K562 (cell line): Measurements from ENCODE around the gene FOXK2. TPM values are rescaled to one million over a fixed set of nuclear protein-coding genes. Genes with fewer than 3 reads are reported as not detected.

Source experiments
- BHLHE40 ChIP-seq: IDR thresholded peaks from 2 replicates; pipeline ENCODE4 v1.6.1; 2011; ENCODE audit warnings: low read length, improper control_type of control experiment
- CXXC5 ChIP-seq: fragments of 250-450 bp; sonication (Bioruptor Pico); IDR thresholded peaks from 2 replicates; pipeline ENCODE4 v1.8.0; 2022; ENCODE audit warnings: inconsistent platforms, mild to moderate bottlenecking, moderate library complexity
- HNRNPK ChIP-seq: fragments of 200-400 bp; formaldehyde crosslinking; IDR thresholded peaks from one replicate; pipeline ENCODE4 v1.6.1; 2018; ENCODE audit warnings: mild to moderate bottlenecking, low read depth, low read length; ENCODE audit not compliant: poor library complexity, severe bottlenecking
- HNRNPLL ChIP-seq: fragments of 200-400 bp; formaldehyde crosslinking; IDR thresholded peaks from 2 replicates; pipeline ENCODE4 v1.6.1; 2017; ENCODE audit warnings: low read length, low read depth, mild to moderate bottlenecking; ENCODE audit not compliant: poor library complexity, severe bottlenecking
- JUN ChIP-seq, 2 experiments: sonication (generic) in 1 of 2; formaldehyde crosslinking in 1 of 2; IDR thresholded peaks; 2 replicates each; pipeline versions ENCODE4 v1.6.1 to v1.8.0; 2012 to 2022; ENCODE audit warnings: borderline replicate concordance in 2 of 2, mild to moderate bottlenecking in 2 of 2, improper control_type of control experiment in 1 of 2, low read depth in 1 of 2, low read length in 1 of 2, missing genetic modification reagents in 1 of 2
- KLF1 ChIP-seq: fragments of 450-650 bp; IDR thresholded peaks from 2 replicates; pipeline ENCODE4 v1.6.1; 2016; ENCODE audit warnings: missing genetic modification characterization, missing compliant biosample characterization
- MCM2 ChIP-seq: fragments of 450-650 bp; IDR thresholded peaks from 2 replicates; pipeline ENCODE4 v1.6.1; 2017; ENCODE audit warnings: low read depth, mild to moderate bottlenecking
- NCOA4 ChIP-seq: fragments of 450-650 bp; IDR thresholded peaks from 2 replicates; pipeline ENCODE4 v1.6.1; 2018; ENCODE audit warnings: mild to moderate bottlenecking; ENCODE audit not compliant: partially characterized antibody
- POLR2B ChIP-seq: fragments of 450-650 bp; IDR thresholded peaks from 2 replicates; pipeline ENCODE4 v1.6.1; 2018; ENCODE audit warnings: low read depth; ENCODE audit not compliant: partially characterized antibody
- PTBP1 ChIP-seq: fragments of 200-400 bp; formaldehyde crosslinking; IDR thresholded peaks from 2 replicates; pipeline ENCODE4 v1.6.1; 2017; ENCODE audit warnings: low read depth, low read length
- PYGO2 ChIP-seq: fragments of 450-650 bp; IDR thresholded peaks from 2 replicates; pipeline ENCODE4 v1.6.1; 2016; ENCODE audit warnings: mild to moderate bottlenecking, missing genetic modification characterization, moderate library complexity, missing compliant biosample characterization
- RAD21 ChIP-seq, 2 experiments: fragments of 250-450 bp in 1 of 2; fragments of 450-650 bp in 1 of 2; sonication (Bioruptor Pico) in 1 of 2; formaldehyde crosslinking in 1 of 2; IDR thresholded peaks in 1 of 2; conservative IDR thresholded peaks in 1 of 2; 2 replicates each; pipeline versions ENCODE4 v1.4.0 to v1.8.0; 2020 to 2022; ENCODE audit warnings: mild to moderate bottlenecking in 2 of 2, moderate library complexity in 1 of 2
- RB1 ChIP-seq: fragments of 450-650 bp; IDR thresholded peaks from 2 replicates; pipeline ENCODE4 v1.6.1; 2017; ENCODE audit warnings: low read depth, mild to moderate bottlenecking
- RBM22 ChIP-seq: fragments of 200-400 bp; formaldehyde crosslinking; IDR thresholded peaks from 2 replicates; pipeline ENCODE4 v1.6.1; 2018; ENCODE audit warnings: low read length, low read depth; ENCODE audit not compliant: poor library complexity, severe bottlenecking
- RHOXF2B ChIP-seq: fragments of 250-450 bp; sonication (Bioruptor Pico); conservative IDR thresholded peaks from 2 replicates; pipeline ENCODE4 v1.5.1; 2021
- SMC3 ChIP-seq: conservative IDR thresholded peaks from 2 replicates; pipeline ENCODE4 v1.6.1; 2011; ENCODE audit warnings: low read depth, low read length, improper control_type of control experiment; ENCODE audit not compliant: insufficient read depth
- SP2 ChIP-seq: IDR thresholded peaks from 2 replicates; pipeline ENCODE4 v1.6.1; 2011; ENCODE audit warnings: mild to moderate bottlenecking, low read depth, low read length, moderate library complexity; ENCODE audit not compliant: poor library complexity, severe bottlenecking; ENCODE audit errors: extremely low read depth
- SREBF1 ChIP-seq: fragments of 150-350 bp; IDR thresholded peaks from 2 replicates; pipeline ENCODE4 v1.6.1; 2014; ENCODE audit warnings: antibody characterized with exemption, low read depth, low read length, borderline replicate concordance
- SRF ChIP-seq, 2 experiments: fragments of 250-450, 450-650 bp in 1 of 2; sonication (Bioruptor Pico) in 1 of 2; sonication (generic) in 1 of 2; formaldehyde crosslinking; IDR thresholded peaks; 2 replicates each; pipeline versions ENCODE4 v1.5.0 to v1.5.1; 2020 to 2022; ENCODE audit warnings: mild to moderate bottlenecking in 1 of 2, missing genetic modification reagents in 1 of 2
- U2AF1 ChIP-seq: fragments of 200-400 bp; formaldehyde crosslinking; optimal IDR thresholded peaks from 2 replicates; pipeline ENCODE3; 2017; ENCODE audit warnings: mild to moderate bottlenecking, low read depth, low read length, moderate library complexity
- XRCC5 ChIP-seq: fragments of 200-400 bp; formaldehyde crosslinking; IDR thresholded peaks from 2 replicates; pipeline ENCODE4 v1.6.1; 2017; ENCODE audit warnings: low read depth, mild to moderate bottlenecking, low read length
- ZNF24 ChIP-seq: fragments of 450-650 bp; IDR thresholded peaks from 2 replicates; pipeline ENCODE4 v1.6.1; 2016
- ZNF384 ChIP-seq: IDR thresholded peaks from 2 replicates; pipeline ENCODE4 v1.6.1; 2012; ENCODE audit warnings: low read depth, low read length, improper control_type of control experiment
- polyA plus RNA-seq, 8 experiments: library from polyadenylated mRNA; depleted of rRNA in 4 of 8; stranded (reverse) in 5 of 8; unstranded in 3 of 8; fragments of >200 nt; fragmentation: Nextera tagmentation in 2 of 8; fragmentation: Illumina TruSeq in 1 of 8; extraction: Ambion mirVana in 2 of 8; extraction: Trizol in 1 of 8; gene quantifications; 2 replicates each; pipeline versions ENCODE4 v1.2.1 to v1.2.3, GENCODE V29; 2011 to 2014; ENCODE audit warnings: inconsistent platforms in 1 of 8, missing spikeins in 1 of 8
- total RNA-seq, 7 experiments: library from RNA; depleted of rRNA in 6 of 7; stranded (reverse); fragments of >200 nt in 6 of 7; fragmentation: Illumina TruSeq in 2 of 7; extraction: Trizol in 2 of 7; gene quantifications; 2 replicates each; pipeline versions ENCODE4 v1.2.1 to v1.2.3, GENCODE V29; 2011 to 2021; ENCODE audit warnings: low replicate concordance in 1 of 7
- TF ChIP-seq, protein P1 (sequence below): fragments of 450-650 bp; conservative IDR thresholded peaks from 2 replicates; pipeline ENCODE4 v1.6.1; 2016; ENCODE audit warnings: missing genetic modification characterization, low read depth, mild to moderate bottlenecking, control low read depth, missing compliant biosample characterization
- TF ChIP-seq, protein P2 (sequence below): fragments of 200-800 bp; sonication (Bioruptor generic); IDR thresholded peaks from 2 replicates; pipeline ENCODE4 v1.6.1; 2017; ENCODE audit warnings: missing genetic modification characterization, missing compliant biosample characterization

FOXK2 gene
- total and polyA plus RNA-seq, 9 of the 15 experiments (the other 6 are each of a cell fraction or from before 2014, with no cell fraction given), result 3.0 to 86.0 (median 44.1) TPM

DNA sequence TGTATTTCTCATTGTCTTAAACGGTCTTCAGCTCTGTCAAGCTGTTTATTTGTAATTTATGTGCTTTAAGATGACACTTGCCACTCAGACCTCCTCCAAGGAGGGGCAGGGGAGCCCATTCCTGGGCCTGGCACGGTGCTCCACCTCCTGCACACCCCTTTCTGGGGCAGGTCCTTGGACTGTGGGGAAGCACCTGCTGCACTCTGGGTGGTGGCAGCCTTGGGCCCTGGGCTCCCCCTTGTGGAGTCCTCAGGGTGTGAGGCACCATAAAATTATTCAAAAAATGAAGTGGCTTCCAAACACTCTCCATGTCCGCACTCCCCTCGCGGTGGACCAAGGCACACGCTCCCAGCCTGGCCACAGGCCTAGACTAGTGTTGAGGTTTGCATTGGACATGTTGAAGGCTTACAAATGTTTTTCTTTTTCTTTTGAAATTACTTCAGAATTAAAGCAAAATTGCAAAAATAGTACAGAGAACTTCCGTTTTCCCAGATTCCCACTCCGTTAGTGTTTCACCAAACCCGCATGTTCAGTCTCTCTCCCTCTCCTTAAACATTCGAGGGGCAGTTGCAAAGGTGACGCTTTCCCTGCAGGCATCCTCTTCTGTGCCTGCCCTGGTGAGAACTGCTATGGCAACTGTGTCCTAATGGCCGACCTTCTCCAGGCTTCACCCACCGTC is 32.4 kb downstream of the FOXK2 start (continued):
- TF ChIP-seq, protein P1, sequence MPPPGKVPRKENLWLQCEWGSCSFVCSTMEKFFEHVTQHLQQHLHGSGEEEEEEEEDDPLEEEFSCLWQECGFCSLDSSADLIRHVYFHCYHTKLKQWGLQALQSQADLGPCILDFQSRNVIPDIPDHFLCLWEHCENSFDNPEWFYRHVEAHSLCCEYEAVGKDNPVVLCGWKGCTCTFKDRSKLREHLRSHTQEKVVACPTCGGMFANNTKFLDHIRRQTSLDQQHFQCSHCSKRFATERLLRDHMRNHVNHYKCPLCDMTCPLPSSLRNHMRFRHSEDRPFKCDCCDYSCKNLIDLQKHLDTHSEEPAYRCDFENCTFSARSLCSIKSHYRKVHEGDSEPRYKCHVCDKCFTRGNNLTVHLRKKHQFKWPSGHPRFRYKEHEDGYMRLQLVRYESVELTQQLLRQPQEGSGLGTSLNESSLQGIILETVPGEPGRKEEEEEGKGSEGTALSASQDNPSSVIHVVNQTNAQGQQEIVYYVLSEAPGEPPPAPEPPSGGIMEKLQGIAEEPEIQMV (tag), result no peak
- no peak for TF ChIP-seq SREBF1
- TF ChIP-seq, protein P2, sequence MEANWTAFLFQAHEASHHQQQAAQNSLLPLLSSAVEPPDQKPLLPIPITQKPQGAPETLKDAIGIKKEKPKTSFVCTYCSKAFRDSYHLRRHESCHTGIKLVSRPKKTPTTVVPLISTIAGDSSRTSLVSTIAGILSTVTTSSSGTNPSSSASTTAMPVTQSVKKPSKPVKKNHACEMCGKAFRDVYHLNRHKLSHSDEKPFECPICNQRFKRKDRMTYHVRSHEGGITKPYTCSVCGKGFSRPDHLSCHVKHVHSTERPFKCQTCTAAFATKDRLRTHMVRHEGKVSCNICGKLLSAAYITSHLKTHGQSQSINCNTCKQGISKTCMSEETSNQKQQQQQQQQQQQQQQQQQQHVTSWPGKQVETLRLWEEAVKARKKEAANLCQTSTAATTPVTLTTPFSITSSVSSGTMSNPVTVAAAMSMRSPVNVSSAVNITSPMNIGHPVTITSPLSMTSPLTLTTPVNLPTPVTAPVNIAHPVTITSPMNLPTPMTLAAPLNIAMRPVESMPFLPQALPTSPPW (CRISPR knock-in tag), result peak; percentile 16; the same call in 1 of the 2 replicates
- TF ChIP-seq RAD21 (CRISPR knock-in tag; conservative IDR thresholded peaks at IDR 0.05 in 1 of 2, IDR thresholded peaks at IDR 0.05 in 1 of 2), result peak; percentile 68 to 81
- peak; percentile 53; the same call in 1 of the 2 replicates for TF ChIP-seq XRCC5
- no peak for TF ChIP-seq PTBP1
- no peak for TF ChIP-seq U2AF1
- TF ChIP-seq ZNF24, result no peak
- 0 out of 2 replicates have a peak, but pooled peaks have one; percentile 52 for TF ChIP-seq RB1
- TF ChIP-seq ZNF384, result peak; percentile 61; the same call in 1 of the 2 replicates
- TF ChIP-seq HNRNPK, result no peak
- TF ChIP-seq POLR2B, result no peak
- no peak for TF ChIP-seq HNRNPLL
- TF ChIP-seq NCOA4, result no peak
- 0 out of 2 replicates have a peak, but pooled peaks have one; percentile 32 for TF ChIP-seq JUN (IDR thresholded peaks at IDR 0.05; ENCODE audit: borderline replicate concordance, low read depth, low read length)
- no peak for TF ChIP-seq JUN (CRISPR knock-in tag; IDR thresholded peaks at IDR 0.05; ENCODE audit: borderline replicate concordance)
- no peak for TF ChIP-seq RBM22
- no peak for TF ChIP-seq KLF1 (tag)
- peak; percentile 81 for TF ChIP-seq SMC3
- no peak for TF ChIP-seq PYGO2 (tag)
- 0 out of 2 replicates have a peak, but pooled peaks have one; percentile 10 for TF ChIP-seq CXXC5 (CRISPR knock-in tag)
- TF ChIP-seq MCM2, result no peak
- 0 out of 4 replicates have a peak, but pooled peaks of 1 of the 2 experiments have one; percentile 39 for TF ChIP-seq SRF (CRISPR knock-in tag; IDR thresholded peaks at IDR 0.05)
- peak; percentile 62 for TF ChIP-seq BHLHE40
- no peak for TF ChIP-seq SP2
- no peak for TF ChIP-seq RHOXF2B (CRISPR knock-in tag)
